IPS-NIHi11 (cell line): ENCODE measurements around the gene IGFN1.

ENCODE experiments used
- DNase-seq: peaks from one replicate; pipeline ENCODE4 v3.0.0; 2012; ENCODE audit warnings: mixed read lengths, low spot score

Gene IGFN1

GRCh38 chr1:201266774-201267173, 76.2 kb downstream of the IGFN1 start:
- DNase-seq, result no peak

GRCh38 chr1:201267481-201268229, 77.0 kb downstream of the IGFN1 start:
- no peak for DNase-seq

- DNase-seq, result no peak
Observed at GRCh38 chr1:201268604-201269151, 78.1 kb downstream of the IGFN1 start.

- no peak for DNase-seq
Observed at GRCh38 chr1:201269281-201269680, 78.7 kb downstream of the IGFN1 start.

- DNase-seq, result no peak
Observed at GRCh38 chr1:201269900-201270410, 79.3 kb downstream of the IGFN1 start.

- no peak for DNase-seq
Observed at GRCh38 chr1:201270616-201271390, 80.2 kb downstream of the IGFN1 start.

- no peak for DNase-seq
Observed at GRCh38 chr1:201272799-201273198, 82.2 kb downstream of the IGFN1 start.

GRCh38 chr1:201274616-201275252, 84.1 kb downstream of the IGFN1 start:
- no peak for DNase-seq

- DNase-seq, result peak; percentile 65
Observed at GRCh38 chr1:201275253-201275666, 84.6 kb downstream of the IGFN1 start.

- DNase-seq, result no peak
Observed at GRCh38 chr1:201276891-201277290, 86.3 kb downstream of the IGFN1 start.

GRCh38 chr1:201277441-201277840, 86.8 kb downstream of the IGFN1 start:
- DNase-seq, result no peak
